ENCODE measurements around the gene SHLD1.

SHLD1 gene

DNA sequence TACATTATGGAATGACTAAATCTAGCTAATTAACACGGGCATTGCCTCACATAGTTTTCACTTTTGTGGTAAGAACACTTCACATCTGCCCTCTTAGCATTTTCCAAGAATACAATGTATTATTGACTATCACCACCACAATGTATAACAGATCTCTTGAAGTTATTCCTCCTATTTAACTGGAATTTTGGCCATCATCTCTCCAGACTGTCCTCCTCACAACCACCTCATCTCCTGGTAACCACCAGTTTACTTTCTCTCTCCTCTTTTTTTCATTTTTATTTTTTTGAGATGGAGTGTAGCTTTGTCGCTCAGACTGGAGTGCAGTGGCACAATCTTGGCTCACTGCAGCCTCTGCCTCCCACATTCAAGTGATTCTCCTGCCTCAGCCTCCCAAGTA lies 8.2 kb upstream of the SHLD1 start:
- no peaks in the 10 kb centered on the region for H3K9me3 ChIP-seq (ENCODE audit: insufficient read depth, low read length, severe bottlenecking)
- no peaks in the 10 kb centered on the region for H3K36me3 ChIP-seq (ENCODE audit: insufficient read depth, low read length)
- no peak for DNase-seq
- no peak overlapping the region for H3K9ac ChIP-seq (ENCODE audit: low read depth, low read length)
- H3K27ac ChIP-seq (ENCODE audit: low read length), result no peak overlapping the region
- no peaks in the 10 kb centered on the region for H3K4me1 ChIP-seq (ENCODE audit: insufficient read depth, low read length)
- no peaks in the 10 kb centered on the region for H3K79me2 ChIP-seq (ENCODE audit: insufficient read depth, low read length)
- no peak overlapping the region for H3K4me3 ChIP-seq (ENCODE audit: low read depth in 1 of 2, low read length in 2 of 2)
- TF ChIP-seq EZH2 (IDR thresholded peaks at IDR 0.05; ENCODE audit: borderline replicate concordance, low read depth, low read length, severe bottlenecking), result no peak
- TF ChIP-seq, protein P1, sequence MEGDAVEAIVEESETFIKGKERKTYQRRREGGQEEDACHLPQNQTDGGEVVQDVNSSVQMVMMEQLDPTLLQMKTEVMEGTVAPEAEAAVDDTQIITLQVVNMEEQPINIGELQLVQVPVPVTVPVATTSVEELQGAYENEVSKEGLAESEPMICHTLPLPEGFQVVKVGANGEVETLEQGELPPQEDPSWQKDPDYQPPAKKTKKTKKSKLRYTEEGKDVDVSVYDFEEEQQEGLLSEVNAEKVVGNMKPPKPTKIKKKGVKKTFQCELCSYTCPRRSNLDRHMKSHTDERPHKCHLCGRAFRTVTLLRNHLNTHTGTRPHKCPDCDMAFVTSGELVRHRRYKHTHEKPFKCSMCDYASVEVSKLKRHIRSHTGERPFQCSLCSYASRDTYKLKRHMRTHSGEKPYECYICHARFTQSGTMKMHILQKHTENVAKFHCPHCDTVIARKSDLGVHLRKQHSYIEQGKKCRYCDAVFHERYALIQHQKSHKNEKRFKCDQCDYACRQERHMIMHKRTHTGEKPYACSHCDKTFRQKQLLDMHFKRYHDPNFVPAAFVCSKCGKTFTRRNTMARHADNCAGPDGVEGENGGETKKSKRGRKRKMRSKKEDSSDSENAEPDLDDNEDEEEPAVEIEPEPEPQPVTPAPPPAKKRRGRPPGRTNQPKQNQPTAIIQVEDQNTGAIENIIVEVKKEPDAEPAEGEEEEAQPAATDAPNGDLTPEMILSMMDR (IDR thresholded peaks at IDR 0.05; ENCODE audit: borderline replicate concordance, extremely low read depth, low read length, poor library complexity, severe bottlenecking), result no peak
- ATAC-seq (ENCODE audit: insufficient read depth, low read depth), result no peak
- no peaks in the 10 kb centered on the region for H4K20me1 ChIP-seq (ENCODE audit: insufficient read depth, low read length)
- no peaks in the 10 kb centered on the region for H3K27me3 ChIP-seq (ENCODE audit: insufficient read depth, low read length, poor library complexity)
- H3K4me2 ChIP-seq (ENCODE audit: insufficient read depth, low read length), result no peak overlapping the region
- no peak overlapping the region for H2AFZ ChIP-seq (ENCODE audit: low read depth, low read length)

- no peak overlapping the region for H3K4me3 ChIP-seq (ENCODE audit: low read depth in 1 of 2, low read length in 2 of 2)
- no peaks in the 10 kb centered on the region for H3K9me3 ChIP-seq (ENCODE audit: insufficient read depth, low read length, severe bottlenecking)
- no peaks in the 10 kb centered on the region for H4K20me1 ChIP-seq (ENCODE audit: insufficient read depth, low read length)
- no peak overlapping the region for H3K4me2 ChIP-seq (ENCODE audit: insufficient read depth, low read length)
- no peak overlapping the region for H3K9ac ChIP-seq (ENCODE audit: low read depth, low read length)
- peaks cover 1% of the 10 kb centered on the region for H3K79me2 ChIP-seq (ENCODE audit: insufficient read depth, low read length)
- ATAC-seq (ENCODE audit: insufficient read depth, low read depth), result no peak
- no peak overlapping the region for H3K27ac ChIP-seq (ENCODE audit: low read length)
- no peak for DNase-seq
- peaks cover 7% of the 10 kb centered on the region for H3K4me1 ChIP-seq (ENCODE audit: insufficient read depth, low read length)
- TF ChIP-seq, protein P1 (IDR thresholded peaks at IDR 0.05; ENCODE audit: borderline replicate concordance, extremely low read depth, low read length, poor library complexity, severe bottlenecking), result no peak
- no peak for TF ChIP-seq EZH2 (IDR thresholded peaks at IDR 0.05; ENCODE audit: borderline replicate concordance, low read depth, low read length, severe bottlenecking)
- H3K36me3 ChIP-seq (ENCODE audit: insufficient read depth, low read length), result no peaks in the 10 kb centered on the region; the same call in 1 of the 2 replicates
- no peak overlapping the region for H2AFZ ChIP-seq (ENCODE audit: low read depth, low read length)
- H3K27me3 ChIP-seq (ENCODE audit: insufficient read depth, low read length, poor library complexity), result no peaks in the 10 kb centered on the region
Measured at GRCh38 chr20:5745416-5746030, 4.7 kb upstream of the SHLD1 start.

DNA sequence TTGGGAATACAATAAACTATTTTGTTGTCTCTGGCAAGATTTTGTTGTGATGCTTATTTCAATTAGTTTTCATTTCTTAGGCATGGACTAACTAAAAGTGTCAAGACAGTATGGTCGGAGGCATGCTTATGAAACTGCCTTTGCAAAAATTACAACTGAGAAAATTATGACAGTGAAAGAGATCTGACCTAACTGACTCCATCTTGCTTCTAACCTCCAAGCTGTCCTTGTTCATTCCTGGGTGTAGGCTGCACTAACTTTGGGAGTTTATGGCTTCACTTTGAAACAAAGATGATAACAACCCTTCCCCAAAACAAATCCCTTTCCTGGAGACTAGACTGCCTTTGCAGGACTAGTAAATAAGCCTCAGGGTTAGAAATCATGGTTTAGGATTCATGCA lies 4.1 kb upstream of the SHLD1 start:
- no peak for ATAC-seq (ENCODE audit: insufficient read depth, low read depth)
- Histone ChIP-seq H2AFZ (ENCODE audit: low read depth, low read length) (no peak overlapping the region), H3K9ac (ENCODE audit: low read depth, low read length) (no peak overlapping the region), H3K27me3 (ENCODE audit: insufficient read depth, low read length, poor library complexity) (no peaks in the 10 kb centered on the region), H3K4me3 (ENCODE audit: low read depth in 1 of 2, low read length in 2 of 2) (no peak overlapping the region), H3K27ac (ENCODE audit: low read length) (no peak overlapping the region), H3K4me2 (ENCODE audit: insufficient read depth, low read length) (no peak overlapping the region), H3K9me3 (ENCODE audit: insufficient read depth, low read length, severe bottlenecking) (no peaks in the 10 kb centered on the region), H3K36me3 (ENCODE audit: insufficient read depth, low read length) (no peaks in the 10 kb centered on the region; the same call in 1 of the 2 replicates), H3K4me1 (ENCODE audit: insufficient read depth, low read length) (peaks cover 11% of the 10 kb centered on the region), H3K79me2 (ENCODE audit: insufficient read depth, low read length) (peaks cover 7% of the 10 kb centered on the region), H4K20me1 (ENCODE audit: insufficient read depth, low read length) (no peaks in the 10 kb centered on the region)
- TF ChIP-seq, protein P1 (IDR thresholded peaks at IDR 0.05; ENCODE audit: borderline replicate concordance, extremely low read depth, low read length, poor library complexity, severe bottlenecking), result no peak
- TF ChIP-seq EZH2 (IDR thresholded peaks at IDR 0.05; ENCODE audit: borderline replicate concordance, low read depth, low read length, severe bottlenecking), result no peak
- DNase-seq, result no peak

All from DND-41 (cell line).